NB4 (cell line): Measurements from ENCODE around the gene LYZL2.
"Not testable (repeated sequence)": the region's sequence is repeated elsewhere in the genome, so short reads cannot be mapped to it uniquely, and the experiment has no call there.

ENCODE experiments used
- MYC ChIP-seq: IDR thresholded peaks from 2 replicates; pipeline ENCODE4 v1.6.1; 2011; ENCODE audit warnings: low read depth, low read length
- POLR2A ChIP-seq: IDR thresholded peaks from 2 replicates; pipeline ENCODE4 v1.6.1; 2011; ENCODE audit warnings: mild to moderate bottlenecking; ENCODE audit not compliant: insufficient read length; ENCODE audit errors: extremely low read depth
- TF ChIP-seq, protein P1 (sequence below): IDR thresholded peaks from one replicate; pipeline ENCODE4 v1.5.1; 2012; ENCODE audit warnings: low read depth, low read length

DNA sequence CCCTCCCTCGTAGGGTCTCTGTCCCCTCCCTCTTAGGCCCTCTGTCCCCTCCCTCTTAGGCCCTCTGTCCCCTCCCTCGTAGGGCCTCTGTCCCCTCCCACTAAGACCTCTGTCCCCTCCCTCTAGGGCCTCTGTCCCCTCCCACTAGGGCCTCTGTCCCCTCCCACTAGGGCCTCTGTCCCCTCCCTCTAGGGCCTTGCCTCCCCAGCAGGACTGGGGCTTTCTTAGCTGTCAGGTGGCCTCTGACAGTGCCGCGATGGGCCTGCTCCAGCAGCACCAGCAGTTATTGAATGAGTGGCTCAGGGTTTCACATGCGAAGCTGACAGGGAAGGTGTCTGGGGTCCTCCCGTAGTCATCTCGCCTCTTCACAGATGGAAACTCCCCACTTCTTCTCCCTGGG, 48.1 kb upstream of the LYZL2 start:
- TF ChIP-seq MYC, POLR2A: not testable (repeated sequence)
- TF ChIP-seq, protein P1, sequence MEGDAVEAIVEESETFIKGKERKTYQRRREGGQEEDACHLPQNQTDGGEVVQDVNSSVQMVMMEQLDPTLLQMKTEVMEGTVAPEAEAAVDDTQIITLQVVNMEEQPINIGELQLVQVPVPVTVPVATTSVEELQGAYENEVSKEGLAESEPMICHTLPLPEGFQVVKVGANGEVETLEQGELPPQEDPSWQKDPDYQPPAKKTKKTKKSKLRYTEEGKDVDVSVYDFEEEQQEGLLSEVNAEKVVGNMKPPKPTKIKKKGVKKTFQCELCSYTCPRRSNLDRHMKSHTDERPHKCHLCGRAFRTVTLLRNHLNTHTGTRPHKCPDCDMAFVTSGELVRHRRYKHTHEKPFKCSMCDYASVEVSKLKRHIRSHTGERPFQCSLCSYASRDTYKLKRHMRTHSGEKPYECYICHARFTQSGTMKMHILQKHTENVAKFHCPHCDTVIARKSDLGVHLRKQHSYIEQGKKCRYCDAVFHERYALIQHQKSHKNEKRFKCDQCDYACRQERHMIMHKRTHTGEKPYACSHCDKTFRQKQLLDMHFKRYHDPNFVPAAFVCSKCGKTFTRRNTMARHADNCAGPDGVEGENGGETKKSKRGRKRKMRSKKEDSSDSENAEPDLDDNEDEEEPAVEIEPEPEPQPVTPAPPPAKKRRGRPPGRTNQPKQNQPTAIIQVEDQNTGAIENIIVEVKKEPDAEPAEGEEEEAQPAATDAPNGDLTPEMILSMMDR: not testable (repeated sequence)
